Measurements from ENCODE around the gene ULK4.

DNA sequence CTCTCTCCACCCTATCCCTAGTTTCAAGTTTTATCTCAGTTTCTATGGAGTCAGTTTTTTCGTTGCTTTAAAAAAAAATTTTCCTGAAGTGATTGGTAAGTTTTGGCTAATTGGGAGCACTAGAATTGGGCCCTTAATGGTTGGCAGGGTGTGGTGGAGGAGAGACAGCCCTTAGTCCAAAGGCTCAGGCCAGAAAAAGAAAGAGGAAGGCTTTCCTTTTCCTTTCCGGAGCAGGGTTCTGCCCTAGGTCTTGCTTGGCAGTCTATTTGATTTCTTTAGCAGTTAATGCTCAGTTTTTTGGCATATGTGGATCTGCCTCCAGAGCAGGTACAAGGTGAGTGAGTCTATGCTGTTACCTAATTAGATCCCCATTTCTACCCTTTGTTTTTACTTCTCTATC, 739.9 kb downstream of the ULK4 start:
- no peak for TF ChIP-seq ELF4 (IDR thresholded peaks at IDR 0.05)
- TF ChIP-seq NFRKB (IDR thresholded peaks at IDR 0.05): no peak
- TF ChIP-seq HDGF (IDR thresholded peaks at IDR 0.05; ENCODE audit: borderline replicate concordance): no peak
- TF ChIP-seq, protein P1, sequence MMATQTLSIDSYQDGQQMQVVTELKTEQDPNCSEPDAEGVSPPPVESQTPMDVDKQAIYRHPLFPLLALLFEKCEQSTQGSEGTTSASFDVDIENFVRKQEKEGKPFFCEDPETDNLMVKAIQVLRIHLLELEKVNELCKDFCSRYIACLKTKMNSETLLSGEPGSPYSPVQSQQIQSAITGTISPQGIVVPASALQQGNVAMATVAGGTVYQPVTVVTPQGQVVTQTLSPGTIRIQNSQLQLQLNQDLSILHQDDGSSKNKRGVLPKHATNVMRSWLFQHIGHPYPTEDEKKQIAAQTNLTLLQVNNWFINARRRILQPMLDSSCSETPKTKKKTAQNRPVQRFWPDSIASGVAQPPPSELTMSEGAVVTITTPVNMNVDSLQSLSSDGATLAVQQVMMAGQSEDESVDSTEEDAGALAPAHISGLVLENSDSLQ (IDR thresholded peaks at IDR 0.05): no peak
- TF ChIP-seq BHLHE40 (IDR thresholded peaks at IDR 0.05; ENCODE audit: borderline replicate concordance): no peak
- TF ChIP-seq FOXM1 (IDR thresholded peaks at IDR 0.05; ENCODE audit: borderline replicate concordance): no peak
- no peak for TF ChIP-seq SUZ12 (IDR thresholded peaks at IDR 0.05)
- TF ChIP-seq SP1 (IDR thresholded peaks at IDR 0.05): no peak
- TF ChIP-seq CTBP1 (IDR thresholded peaks at IDR 0.05; ENCODE audit: borderline replicate concordance): no peak
- TF ChIP-seq FOXK2 (IDR thresholded peaks at IDR 0.05): no peak
- TF ChIP-seq TARDBP (IDR thresholded peaks at IDR 0.05): no peak
- no peak for TF ChIP-seq ZNF384 (IDR thresholded peaks at IDR 0.05)
- TF ChIP-seq ARNT (IDR thresholded peaks at IDR 0.05): no peak
